ENCODE measurements around the gene CIBAR2. TPM values are rescaled to one million over a fixed set of nuclear protein-coding genes. Genes with fewer than 3 reads are reported as not detected.

CIBAR2 gene
- total RNA-seq = not detected

- TF ChIP-seq, protein P1, sequence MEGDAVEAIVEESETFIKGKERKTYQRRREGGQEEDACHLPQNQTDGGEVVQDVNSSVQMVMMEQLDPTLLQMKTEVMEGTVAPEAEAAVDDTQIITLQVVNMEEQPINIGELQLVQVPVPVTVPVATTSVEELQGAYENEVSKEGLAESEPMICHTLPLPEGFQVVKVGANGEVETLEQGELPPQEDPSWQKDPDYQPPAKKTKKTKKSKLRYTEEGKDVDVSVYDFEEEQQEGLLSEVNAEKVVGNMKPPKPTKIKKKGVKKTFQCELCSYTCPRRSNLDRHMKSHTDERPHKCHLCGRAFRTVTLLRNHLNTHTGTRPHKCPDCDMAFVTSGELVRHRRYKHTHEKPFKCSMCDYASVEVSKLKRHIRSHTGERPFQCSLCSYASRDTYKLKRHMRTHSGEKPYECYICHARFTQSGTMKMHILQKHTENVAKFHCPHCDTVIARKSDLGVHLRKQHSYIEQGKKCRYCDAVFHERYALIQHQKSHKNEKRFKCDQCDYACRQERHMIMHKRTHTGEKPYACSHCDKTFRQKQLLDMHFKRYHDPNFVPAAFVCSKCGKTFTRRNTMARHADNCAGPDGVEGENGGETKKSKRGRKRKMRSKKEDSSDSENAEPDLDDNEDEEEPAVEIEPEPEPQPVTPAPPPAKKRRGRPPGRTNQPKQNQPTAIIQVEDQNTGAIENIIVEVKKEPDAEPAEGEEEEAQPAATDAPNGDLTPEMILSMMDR (IDR thresholded peaks at IDR 0.05) = no peak
- no peak for TF ChIP-seq POLR2A (IDR thresholded peaks at IDR 0.05)
- Histone ChIP-seq H3K27me3 (no peaks in the 10 kb centered on the region), H3K36me3 (no peaks in the 10 kb centered on the region), H3K27ac (no peak within 1 kb of the TSS), H3K9me3 (no peaks in the 10 kb centered on the region), H3K4me3 (replicated peaks in 1 of 3) (no peak within 1 kb of the TSS), H3K4me1 (peaks cover 0 to 8% of the 10 kb centered on the region in 2 donors)
- intact Hi-C loops (cut with DNase I) = loop anchor here (10.0 kb wide), 1 partner anchor 602 kb away; no protein-coding TSS in a partner anchor
- 86 to 95% methylated on average over 2 to 11 of the region's 15 CpGs for WGBS, 2 donors
- no peak for DNase-seq
These were observed at the start of gene CIBAR2 for GRCh38 chr16:85112364-85112763. Gene CIBAR2, minus strand, starts transcription at chr16:85112472. Its CDS starts 120 bp downstream, at chr16:85112352.

DNA sequence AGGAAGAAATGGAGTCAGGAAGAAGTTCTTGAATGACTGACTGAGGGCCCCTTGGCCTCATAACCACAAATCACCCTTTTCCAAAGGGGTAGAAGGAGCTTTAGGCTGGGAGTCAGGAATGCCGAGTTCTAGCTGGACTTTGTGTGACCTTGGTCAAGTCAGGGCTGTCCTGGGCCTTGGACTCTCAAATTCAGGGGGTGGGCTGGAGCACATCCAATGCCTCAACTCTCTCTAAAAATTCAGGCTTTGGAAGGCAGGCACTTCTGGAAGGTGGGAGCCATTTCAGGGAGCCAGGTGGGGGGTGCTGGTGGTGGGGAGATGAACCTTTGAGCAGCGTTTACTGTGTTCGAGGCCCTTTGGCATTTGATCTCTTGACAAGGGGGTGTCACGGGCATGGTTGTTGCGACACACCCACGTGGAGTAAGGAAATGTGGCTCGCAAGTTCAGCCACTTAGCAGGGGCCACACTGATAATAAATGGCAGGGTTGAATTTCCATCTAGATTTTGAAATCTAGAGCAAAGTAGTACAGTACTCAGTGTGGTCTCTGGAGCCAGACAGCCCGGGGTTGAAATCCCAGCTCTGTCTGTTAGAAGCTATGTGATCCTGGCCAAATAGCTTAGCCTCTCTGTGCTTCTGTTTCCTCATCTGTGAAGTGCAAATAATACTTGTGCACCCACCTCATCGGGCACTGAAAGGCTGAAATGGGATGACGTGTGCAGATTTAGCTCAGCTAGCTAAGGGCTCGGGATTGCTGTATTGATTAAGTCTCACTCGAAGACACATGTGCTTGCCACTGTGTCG lies 47.1 kb upstream of the CIBAR2 start:
- H3K4me1 ChIP-seq = peaks cover 33 to 38% of the 10 kb centered on the region in 2 donors
- H3K4me3 ChIP-seq (replicated peaks in 1 of 3) = no peak overlapping the region
- TF ChIP-seq POLR2A (IDR thresholded peaks at IDR 0.05) = no peak
- TF ChIP-seq, protein P1 (IDR thresholded peaks at IDR 0.05) = no peak
- H3K9me3 ChIP-seq = no peaks in the 10 kb centered on the region
- intact Hi-C loops (cut with DNase I) = no loop called here
- no peaks in the 10 kb centered on the region for H3K27me3 ChIP-seq
- DNase-seq = no peak
- peak overlapping the region in 1 of 3 donors; percentile 7 for H3K27ac ChIP-seq
- H3K36me3 ChIP-seq = no peaks in the 10 kb centered on the region
- 81 to 86% methylated on average over 13 of the region's 13 CpGs for WGBS, 2 donors

- H3K4me1 ChIP-seq = peaks cover 35 to 42% of the 10 kb centered on the region in 2 donors
- no peak overlapping the region for H3K4me3 ChIP-seq (replicated peaks in 1 of 3)
- WGBS, 2 donors = 62 to 66% methylated on average over 8 to 14 of the region's 14 CpGs
- intact Hi-C loops (cut with DNase I) = no loop called here
- H3K27ac ChIP-seq = peak overlapping the region in 2 of 3 donors; percentile 7 to 46
- H3K9me3 ChIP-seq = no peaks in the 10 kb centered on the region
- TF ChIP-seq POLR2A (IDR thresholded peaks at IDR 0.05) = no peak
- TF ChIP-seq, protein P1 (IDR thresholded peaks at IDR 0.05) = no peak
- no peaks in the 10 kb centered on the region for H3K27me3 ChIP-seq
- no peak for DNase-seq
- no peaks in the 10 kb centered on the region for H3K36me3 ChIP-seq
These were observed 46.5 kb upstream of the CIBAR2 start for GRCh38 chr16:85158743-85159178.

DNA sequence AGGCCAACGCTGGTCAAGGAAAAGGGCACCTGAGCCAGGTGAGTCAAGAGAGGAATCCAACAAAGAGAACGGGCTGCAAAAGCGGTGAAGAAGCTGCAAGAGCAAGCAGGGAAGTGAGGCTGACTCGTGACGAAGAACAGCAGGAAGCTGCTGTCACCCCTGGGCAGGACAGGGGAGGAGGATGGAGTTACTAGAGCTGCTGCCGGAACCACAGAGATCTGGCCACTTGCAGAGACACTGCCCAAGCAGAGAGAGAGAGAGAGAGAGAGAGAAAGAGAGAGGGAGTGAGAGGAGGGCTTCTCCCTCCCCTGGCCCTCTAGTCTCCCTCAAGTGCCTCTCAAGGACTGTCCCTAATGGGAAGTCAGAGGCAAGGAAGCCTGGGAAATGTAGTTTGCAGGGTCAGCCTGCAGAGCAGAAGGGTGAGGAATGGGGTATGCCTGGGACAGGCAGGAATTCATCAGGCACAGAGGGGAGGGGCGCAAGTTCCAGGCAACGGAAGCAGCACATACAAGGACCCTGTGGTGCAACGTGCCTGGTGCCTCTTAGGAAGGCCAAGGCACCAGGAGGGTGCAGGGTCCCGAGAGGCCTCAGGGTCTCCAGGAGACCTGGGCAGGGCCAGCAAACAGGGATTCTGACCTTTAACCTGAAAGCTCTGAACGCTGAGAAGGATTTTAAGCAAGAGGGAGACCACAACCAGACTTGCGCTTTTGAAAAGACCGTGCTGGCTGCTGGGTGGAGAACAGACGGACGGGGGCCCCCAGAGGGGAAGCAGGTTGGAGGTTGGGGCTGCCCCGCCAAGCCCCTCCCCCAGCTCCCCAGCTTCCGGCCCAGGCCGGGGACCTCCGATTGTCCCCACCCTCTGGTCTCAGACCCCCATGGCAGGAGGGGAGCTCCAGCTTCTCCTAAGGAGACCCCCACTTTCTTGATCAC lies 45.8 kb upstream of the CIBAR2 start:
- no peaks in the 10 kb centered on the region for H3K9me3 ChIP-seq
- no peak for TF ChIP-seq POLR2A (IDR thresholded peaks at IDR 0.05)
- TF ChIP-seq, protein P1 (IDR thresholded peaks at IDR 0.05) = no peak
- H3K36me3 ChIP-seq = no peaks in the 10 kb centered on the region
- peak; percentile 58 to 63 for DNase-seq
- H3K27ac ChIP-seq = peak overlapping the region; percentile 46 to 57 (median 47)
- 35 to 52% methylated on average over 15 to 19 of the region's 19 CpGs for WGBS, 2 donors
- peaks cover 40 to 45% of the 10 kb centered on the region in 2 donors for H3K4me1 ChIP-seq
- intact Hi-C loops (cut with DNase I) = no loop called here
- H3K27me3 ChIP-seq = no peaks in the 10 kb centered on the region
- H3K4me3 ChIP-seq (replicated peaks in 1 of 3) = no peak overlapping the region
